Stimulated activated CD8-positive, alpha-beta memory T cell treated with anti-CD3 and anti-CD28 coated beads, Interleukin-12 subunit alpha, Interleukin-12 subunit beta, amount 100 ng/mL, for 4 hours (primary cell): ENCODE data around the gene TIGD2.

ENCODE experiments used
- DNase-seq: peaks from one replicate; pipeline ENCODE4 v3.0.0-alpha.2; 2020; ENCODE audit warnings: low read depth

Gene TIGD2

GRCh38 chr4:89110986-89111832, at the start of gene TIGD2:
Gene TIGD2, plus strand, starts transcription at chr4:89111533. Its CDS starts 1,442 bp downstream, at chr4:89112975.
- DNase-seq, result peak; percentile 83

DNA sequence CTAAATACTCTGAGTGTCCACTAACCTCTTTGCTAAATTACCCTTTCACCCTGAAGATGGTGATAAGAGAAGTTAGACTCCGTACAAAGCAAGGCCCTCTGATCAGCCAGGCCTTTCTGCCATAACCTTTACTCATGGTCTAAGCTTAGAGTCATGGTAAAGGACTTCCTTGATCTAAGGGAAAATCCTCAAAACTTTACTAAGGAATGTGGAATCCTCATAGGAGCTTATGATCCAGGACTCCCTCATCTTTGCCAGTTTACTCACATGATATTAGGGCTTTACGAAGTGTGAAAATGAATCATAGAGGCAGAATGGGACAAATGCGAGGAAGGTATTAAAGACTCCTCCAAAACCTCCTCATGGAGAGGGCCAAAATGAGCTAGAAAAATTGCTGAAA, 46.5 kb upstream of the TIGD2 start:
- no peak for DNase-seq

DNA sequence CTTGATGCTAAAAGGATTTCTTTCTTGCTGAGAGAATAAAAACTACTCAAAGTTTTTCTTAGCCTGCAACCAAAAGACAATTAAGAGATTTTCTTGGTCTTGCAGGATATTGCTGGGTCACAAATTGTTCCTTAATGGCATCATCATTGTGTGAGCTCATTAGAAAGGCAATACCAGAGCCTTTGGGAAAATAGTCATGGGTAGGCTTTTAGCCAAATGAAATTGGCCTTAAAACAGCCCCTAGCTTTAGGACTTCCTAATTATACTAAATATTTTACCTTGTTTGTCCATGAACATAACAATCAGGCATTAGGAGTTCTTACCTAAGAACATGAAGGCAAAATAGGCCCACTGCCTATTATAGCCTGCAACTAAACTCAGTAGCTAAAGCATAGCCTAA, 43.9 kb upstream of the TIGD2 start:
- DNase-seq, result no peak

DNA sequence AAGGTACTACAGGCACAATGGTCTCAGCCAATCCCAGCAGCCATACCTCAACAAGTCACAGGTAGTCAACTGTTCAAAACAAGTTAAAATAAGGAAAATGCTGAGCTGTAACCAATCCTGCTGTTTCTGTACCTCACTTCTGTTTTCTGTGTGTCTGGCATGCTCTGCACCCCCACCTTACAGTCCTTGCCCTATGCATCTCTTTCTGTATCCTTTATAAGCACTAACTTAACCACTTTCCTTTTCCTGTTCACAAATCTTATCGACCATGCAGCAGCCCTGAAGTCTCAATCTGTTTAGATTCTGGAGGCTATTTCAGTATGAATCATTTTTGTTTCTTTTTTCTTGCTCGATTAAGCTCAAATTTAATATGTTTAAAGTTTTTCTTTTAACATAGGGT, 41.9 kb upstream of the TIGD2 start:
- DNase-seq, result no peak

- DNase-seq, result no peak
Observed at GRCh38 chr4:89070041-89070440, 41.3 kb upstream of the TIGD2 start.

- no peak for DNase-seq
Observed at GRCh38 chr4:89071311-89071710, 40.0 kb upstream of the TIGD2 start.

DNA sequence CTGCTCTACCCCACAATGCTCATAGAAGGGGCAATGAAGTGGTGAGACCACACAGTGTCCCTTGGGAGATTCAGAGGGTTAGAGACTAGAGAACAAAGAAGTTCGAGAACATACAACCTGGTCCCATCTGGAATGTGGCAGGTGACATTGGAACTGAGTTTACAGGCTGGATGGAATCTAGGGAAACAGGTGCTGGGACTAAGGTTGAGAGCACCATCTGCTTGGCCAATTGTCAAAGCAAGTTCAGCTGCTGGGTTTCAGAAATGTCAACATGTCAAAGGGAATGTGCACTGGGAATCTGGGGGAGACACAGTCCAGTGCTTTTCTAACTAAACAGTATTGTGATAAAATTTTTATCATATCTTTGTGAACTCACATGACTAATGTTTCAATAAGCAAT, 38.4 kb upstream of the TIGD2 start:
- no peak for DNase-seq

GRCh38 chr4:89077761-89078160, 33.6 kb upstream of the TIGD2 start:
- DNase-seq, result no peak

GRCh38 chr4:89078300-89078699, 33.0 kb upstream of the TIGD2 start:
- no peak for DNase-seq

- no peak for DNase-seq
Observed at GRCh38 chr4:89099034-89099433, 12.3 kb upstream of the TIGD2 start.

DNA sequence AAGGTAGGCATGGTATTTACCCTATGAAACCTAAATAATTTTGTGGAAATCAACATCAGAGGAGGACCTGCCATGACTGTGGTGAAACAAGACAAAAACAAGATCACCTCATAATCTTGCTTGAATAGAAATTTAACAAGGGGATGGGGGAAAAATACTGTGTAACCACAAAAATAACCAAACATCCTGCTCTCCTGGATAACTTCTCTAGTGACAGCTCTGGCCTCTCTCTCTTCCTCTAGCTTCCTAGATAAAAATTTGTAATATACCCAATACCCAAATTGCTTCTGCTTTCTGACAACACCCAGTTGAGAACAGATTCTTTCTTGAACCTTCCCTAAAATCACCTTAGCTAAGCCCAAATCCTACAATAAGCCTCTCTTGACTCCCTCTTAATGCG, 11.9 kb upstream of the TIGD2 start:
- DNase-seq, result no peak

DNA sequence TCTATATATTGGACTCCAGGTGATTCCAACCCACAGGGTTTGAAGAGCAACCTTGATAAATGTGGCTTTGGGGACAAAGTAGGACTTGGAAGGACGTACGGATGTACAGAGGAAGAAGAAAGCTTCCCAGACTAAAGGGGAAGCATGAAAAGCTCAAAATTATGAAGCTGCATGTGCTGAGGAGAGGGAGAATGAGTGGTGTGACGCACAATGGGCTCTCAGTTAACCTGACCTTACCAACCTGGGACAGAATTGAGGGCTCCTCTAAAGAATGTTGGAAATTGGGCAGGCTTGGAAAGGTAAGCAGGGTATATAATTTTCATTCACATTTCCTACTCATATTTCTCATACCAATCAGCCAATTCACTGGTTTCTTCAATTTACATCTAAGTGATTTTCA, 10.5 kb upstream of the TIGD2 start:
- no peak for DNase-seq

DNA sequence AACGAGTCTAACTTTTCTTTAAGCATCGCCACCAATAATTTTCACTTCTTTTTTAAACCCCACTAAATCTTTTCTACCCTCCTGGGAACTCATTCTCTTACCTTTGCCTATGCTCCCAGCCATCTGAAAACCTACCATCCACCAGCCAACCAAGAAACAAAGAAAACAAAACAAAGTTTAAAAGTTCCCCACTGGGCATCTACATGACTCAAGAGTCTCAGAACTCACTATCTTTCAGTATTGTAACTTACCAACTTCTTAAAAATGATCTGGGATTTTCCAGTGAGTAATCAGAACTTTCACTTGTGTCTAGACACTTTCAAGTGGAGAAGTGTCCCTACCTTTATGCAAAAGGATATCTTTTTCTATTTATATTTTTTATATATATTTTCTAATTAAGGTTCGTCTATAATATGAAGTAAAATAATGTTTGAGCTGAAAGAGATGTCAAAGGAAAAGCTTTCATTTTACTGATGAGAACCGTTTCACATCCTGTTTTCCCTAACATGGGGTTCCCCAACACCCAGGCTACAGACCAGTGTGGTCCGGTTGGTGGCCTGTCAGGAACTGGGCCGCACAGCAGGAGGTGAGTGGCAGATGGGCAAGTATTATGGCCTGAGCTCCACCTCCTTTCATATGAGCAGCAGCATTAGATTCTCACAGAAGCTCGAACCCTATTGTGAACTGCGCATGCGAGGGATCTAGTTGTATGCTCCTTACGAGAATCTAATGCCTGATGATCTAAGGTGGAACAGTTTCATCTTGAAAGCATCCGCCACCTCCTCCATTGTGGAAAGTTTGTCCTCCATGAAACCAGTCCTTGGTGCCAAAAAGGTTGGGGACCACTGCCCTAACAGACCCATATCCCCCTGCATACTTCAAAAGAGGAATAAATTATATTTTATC, 9.8 kb upstream of the TIGD2 start:
- DNase-seq, result no peak

- no peak for DNase-seq
Observed at GRCh38 chr4:89105726-89106125, 5.6 kb upstream of the TIGD2 start.

DNA sequence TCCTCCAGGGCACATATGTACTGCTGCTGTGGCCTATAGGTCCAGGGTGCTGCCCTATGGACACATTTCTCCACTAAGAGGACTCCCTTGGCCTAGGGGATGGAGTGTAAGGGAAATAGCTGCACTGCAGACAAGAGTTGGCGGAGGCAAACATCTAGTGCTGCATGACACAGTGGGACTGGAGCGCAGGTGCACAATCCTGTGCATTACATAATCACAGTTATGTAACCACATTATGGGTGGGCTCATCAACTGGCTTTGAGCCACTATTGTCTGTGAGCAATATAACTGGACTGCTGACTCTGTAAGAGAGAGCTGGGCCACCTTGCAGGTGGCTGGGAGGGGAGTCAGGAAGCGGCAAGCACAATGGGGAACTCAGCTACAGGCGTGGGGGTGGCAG, 3.2 kb upstream of the TIGD2 start:
- DNase-seq, result no peak

GRCh38 chr4:89109841-89110540, 1.3 kb upstream of the TIGD2 start:
- DNase-seq, result no peak

DNA sequence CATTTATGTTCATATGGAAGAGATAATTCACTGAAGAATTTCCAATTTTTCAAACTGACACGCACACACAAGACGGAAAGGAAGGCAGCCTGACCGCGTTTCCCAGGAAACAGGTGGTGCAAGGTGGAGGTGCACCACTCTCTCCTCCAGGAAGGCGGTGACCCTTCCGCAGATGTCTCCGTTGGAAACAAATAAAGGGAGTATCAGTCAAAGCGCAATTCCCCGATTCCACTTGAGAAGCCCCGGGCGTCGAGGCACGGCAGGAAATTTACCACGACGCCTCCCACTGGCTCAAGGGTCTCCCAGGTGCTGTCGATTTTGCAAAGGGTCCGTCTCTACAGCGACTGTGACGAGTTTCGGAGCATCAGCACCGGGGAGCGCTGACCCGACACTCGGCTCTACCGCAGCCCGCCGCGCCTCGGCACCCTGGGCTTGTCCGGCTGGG, 770 bp upstream of the TIGD2 start:
- no peak for DNase-seq

- no peak for DNase-seq
Observed at GRCh38 chr4:89111833-89112563, 665 bp downstream of the TIGD2 start.

- DNase-seq, result no peak
Observed at GRCh38 chr4:89113415-89113814, 2.1 kb downstream of the TIGD2 start.

GRCh38 chr4:89114100-89114499, 2.8 kb downstream of the TIGD2 start:
- no peak for DNase-seq

DNA sequence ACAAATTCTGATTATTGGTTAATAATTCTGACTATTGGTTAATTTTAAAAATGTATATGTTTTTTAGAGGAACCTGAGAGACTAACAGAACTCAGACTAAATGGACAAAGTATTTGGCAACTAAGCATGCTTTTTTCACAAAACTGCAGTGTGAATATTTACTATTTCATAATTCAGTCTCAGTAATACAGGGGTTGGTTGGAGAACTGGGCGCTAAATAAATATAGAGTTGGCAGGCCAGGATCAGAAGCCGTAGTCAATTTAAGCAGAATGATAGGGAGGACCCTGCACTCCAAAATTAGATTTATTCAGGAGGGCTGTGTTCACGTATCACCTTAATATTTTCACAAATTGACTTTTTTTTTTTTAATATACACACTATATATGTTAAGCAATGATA, 5.8 kb downstream of the TIGD2 start:
- no peak for DNase-seq

DNA sequence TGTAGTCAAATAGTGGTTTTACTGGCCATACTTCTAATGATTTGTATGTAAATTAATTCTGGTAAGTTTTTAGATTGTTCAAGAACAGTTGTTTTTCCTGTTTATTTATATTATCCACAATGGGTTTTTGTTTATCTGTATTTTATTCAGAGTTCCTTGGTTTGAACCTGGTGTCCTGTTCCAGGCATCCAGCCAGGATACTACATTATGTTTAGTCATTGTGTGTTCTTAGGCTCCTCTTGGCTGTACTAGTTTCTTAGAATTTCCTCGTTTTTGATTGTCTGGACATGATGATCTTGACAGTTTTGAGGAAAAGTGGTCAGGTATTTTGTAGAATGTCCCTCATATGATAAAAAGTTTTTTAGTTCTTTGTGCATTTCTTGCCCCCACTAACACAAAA, 7.8 kb downstream of the TIGD2 start:
- no peak for DNase-seq
